Fibroblast of peridontal ligament (primary cell): ENCODE data around the gene NRIP2.

ENCODE experiments used
- DNase-seq: peaks from one replicate; pipeline ENCODE4 v3.0.0-alpha.2; 2010; ENCODE audit errors: extremely low read depth

The NRIP2 gene

GRCh38 chr12:2845280-2845679, 10.4 kb upstream of the NRIP2 start:
- peak; percentile 47 for DNase-seq

GRCh38 chr12:2844786-2845185, 10.0 kb upstream of the NRIP2 start:
- DNase-seq: no peak

- no peak for DNase-seq
Observed at GRCh38 chr12:2842948-2843347, 8.1 kb upstream of the NRIP2 start.

DNA sequence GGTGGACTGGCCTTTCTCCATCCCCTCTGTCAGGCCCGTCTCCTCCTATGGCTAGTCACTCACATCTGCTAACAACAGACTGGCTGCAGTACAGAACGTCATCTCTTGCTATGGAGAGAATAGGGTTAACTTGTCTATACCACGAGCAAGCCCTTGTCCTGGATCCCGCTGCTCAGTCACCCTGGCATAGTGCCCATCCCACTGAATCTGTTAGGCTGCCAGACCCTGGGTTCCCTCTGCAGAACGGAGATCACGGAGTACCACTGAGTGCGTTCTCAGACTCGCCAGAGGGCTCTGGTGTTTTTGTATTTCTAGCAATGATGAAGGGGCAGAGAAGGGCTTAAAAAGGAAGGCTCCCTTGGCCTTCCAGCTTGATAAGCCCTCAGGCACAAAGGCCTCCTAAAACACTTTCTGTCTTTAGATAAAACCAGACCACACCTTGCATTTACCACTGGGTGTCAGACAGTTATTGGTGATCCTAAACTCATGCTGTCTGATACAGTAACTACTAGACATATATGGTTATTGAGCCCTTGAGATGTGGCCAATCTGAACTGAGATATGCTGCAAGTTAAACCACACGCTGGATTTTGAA, 6.3 kb upstream of the NRIP2 start:
- no peak for DNase-seq

DNA sequence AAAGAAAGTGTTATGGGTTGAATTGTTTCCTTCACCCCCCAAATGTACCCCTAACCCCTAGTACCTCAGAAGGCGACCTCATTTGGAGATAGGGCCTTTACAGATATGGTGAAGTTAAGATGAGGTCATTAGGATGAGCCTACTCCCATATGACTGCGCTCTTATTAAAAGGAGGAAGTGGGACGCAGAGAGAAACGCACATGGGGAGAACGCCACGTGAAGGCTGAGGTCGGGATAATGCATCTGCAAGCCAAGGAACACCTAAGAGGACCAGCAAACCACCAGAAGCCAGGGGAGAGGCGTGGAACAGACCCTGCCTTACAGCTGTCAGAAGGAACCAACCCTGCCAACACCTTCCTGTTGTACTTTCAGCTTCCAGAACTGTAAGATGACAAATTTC, 1.7 kb upstream of the NRIP2 start:
- DNase-seq: no peak

DNA sequence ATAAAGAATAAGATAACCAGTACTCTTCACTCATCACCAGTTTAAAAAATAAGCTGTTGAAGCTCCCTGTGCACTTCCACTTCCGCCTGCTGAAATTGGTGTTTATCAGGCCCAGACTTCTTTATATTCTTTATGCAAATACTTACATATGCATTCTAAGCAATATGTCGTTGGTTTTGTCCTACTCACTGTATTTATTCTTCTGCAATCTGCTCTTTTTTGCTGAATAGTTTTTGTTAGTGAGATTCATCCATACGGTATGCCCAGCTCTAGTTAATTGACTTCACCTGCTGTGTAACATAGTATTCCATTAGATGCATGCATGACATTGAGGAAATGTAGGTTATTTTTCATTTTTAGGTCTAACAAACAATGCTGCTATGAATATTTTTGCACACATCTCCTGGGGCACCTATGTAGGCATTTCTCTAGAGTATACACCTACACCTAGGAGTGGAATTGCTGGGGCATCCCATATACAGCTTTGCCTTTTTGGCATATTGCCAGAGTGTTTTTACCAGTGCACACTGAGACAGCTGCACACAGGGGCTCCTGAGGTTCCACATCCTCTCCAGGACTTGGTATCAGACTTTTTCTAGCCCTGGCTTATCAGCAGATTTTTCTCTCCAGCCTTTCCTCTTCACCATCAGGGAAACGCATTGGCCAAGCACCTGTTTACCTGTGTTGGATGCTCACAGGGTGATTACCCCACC, 1.0 kb upstream of the NRIP2 start:
- DNase-seq: no peak

DNA sequence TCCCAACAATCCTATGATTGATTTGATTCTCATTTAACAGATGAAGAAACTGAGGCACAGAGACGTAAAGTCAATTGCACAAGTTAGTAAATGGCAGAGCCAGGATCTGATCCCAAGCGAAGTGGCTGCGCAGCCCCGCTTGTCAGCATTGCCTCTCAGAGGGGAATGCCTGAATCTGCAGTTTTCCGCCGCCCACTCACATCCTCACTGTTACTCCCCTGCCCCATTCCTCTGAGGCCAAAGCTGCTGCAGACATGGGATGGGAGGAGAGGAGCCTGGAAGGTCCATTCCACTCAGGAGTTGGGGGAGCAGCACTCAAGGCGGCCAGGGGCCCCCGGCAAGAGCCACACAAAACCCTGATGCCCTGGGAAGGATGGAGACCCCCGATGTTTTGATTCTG, 1.0 kb downstream of the NRIP2 start:
- DNase-seq: no peak

- no peak for DNase-seq
Observed at GRCh38 chr12:2833327-2833726, 1.5 kb downstream of the NRIP2 start.

DNA sequence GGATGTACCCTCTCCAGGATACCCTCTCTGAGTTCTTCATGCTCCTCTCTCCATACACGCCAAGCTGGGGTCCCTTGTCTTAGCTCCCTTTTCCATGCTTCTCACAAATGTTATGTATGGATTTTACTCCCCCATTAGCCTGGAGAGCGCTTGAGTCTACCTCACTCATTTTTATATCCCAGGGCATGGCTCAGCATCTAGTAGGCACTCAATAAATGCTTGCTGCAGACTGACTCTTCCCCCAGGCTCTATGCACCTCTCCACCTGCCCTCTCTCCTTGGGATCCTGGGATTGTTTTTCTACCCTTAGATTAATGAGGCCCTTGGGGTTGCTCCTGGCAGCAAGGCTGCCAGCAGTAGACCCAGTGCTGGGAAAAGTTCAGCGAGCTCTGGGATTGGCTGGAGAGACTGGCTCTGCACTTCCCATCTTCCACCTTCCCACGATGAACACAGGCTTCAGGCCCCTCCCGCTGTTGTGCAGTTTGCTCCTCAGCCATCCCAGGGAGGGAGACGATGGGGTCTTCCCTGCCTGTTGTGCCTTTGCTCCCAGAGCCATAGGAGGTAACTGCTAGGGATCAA, 2.2 kb downstream of the NRIP2 start:
- DNase-seq: no peak

DNA sequence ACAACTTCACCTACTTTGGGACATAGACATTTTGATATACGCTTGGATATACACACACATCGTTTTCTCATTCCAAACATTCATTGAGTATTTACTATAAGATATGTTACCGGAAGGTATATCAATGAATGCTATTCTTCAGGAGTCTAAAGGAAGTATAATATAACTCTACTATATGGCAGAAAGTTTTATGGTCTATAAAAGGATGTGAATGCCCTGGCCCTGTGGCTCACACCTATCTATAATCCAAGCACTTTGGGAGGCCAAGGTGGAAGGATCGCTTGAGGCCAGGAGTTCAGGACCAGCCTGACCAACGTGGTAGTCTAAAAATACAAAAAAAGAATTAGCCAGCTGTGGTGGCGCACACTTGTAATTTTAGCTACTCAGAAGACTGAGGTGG, 5.6 kb downstream of the NRIP2 start:
- DNase-seq: no peak

- DNase-seq: no peak
Observed at GRCh38 chr12:2826721-2827515, 7.9 kb downstream of the NRIP2 start.

- DNase-seq: no peak
Observed at GRCh38 chr12:2826036-2826435, 8.8 kb downstream of the NRIP2 start.

GRCh38 chr12:2825132-2825531, 9.7 kb downstream of the NRIP2 start:
- no peak for DNase-seq

GRCh38 chr12:2824541-2824940, 10.3 kb downstream of the NRIP2 start:
- DNase-seq: no peak

GRCh38 chr12:2823483-2823882, 11.4 kb downstream of the NRIP2 start:
- DNase-seq: no peak

GRCh38 chr12:2820432-2820831, 14.4 kb downstream of the NRIP2 start:
- no peak for DNase-seq

DNA sequence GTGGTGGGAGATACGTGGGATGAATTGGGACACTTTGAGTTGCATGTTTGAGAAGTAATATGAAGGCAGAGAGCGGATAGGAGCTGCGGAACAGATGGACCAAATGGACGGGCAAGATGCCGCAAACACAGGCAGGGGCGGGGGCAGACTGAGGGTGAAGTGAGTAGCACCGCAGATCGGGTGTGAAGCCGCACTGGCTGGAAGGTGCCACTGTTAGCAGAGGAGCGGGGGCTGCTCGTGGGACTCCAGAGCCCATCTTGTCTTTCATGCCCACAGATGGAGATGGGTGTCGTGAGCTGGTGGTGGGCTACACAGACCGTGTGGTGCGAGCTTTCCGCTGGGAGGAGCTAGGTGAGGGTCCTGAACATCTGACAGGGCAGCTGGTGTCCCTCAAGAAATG, 15.0 kb downstream of the NRIP2 start:
- no peak for DNase-seq

GRCh38 chr12:2813214-2814185, 21.3 kb downstream of the NRIP2 start:
- peak; percentile 75 for DNase-seq

GRCh38 chr12:2812290-2813213, 22.3 kb downstream of the NRIP2 start, which contains the start of gene ITFG2:
ITFG2 (plus strand) TSS chr12:2812668; CDS start chr12:2812761, 93 bp downstream.
- DNase-seq: peak; percentile 98

GRCh38 chr12:2811801-2812200, 23.0 kb downstream of the NRIP2 start:
- no peak for DNase-seq
